ENCODE data around the gene ZNF335. TPM values are rescaled to one million over a fixed set of nuclear protein-coding genes. Genes with fewer than 3 reads are reported as not detected.

Gene ZNF335
- total and polyA plus RNA-seq, 2 of the 13 experiments (the other 11 are each of a cell fraction or from before 2014, with no cell fraction given) = 9.7 to 13.7 TPM

GRCh38 chr20:45968081-45968671 lies 3.8 kb downstream of the ZNF335 start (continued):
- TF ChIP-seq AHDC1 (CRISPR knock-in tag; IDR thresholded peaks at IDR 0.05; ENCODE audit: borderline replicate concordance) = no peak
- no peak for TF ChIP-seq NFE2L1 (CRISPR knock-in tag; IDR thresholded peaks at IDR 0.05; ENCODE audit: borderline replicate concordance)
- 0 out of 2 replicates have a peak, but pooled peaks have one; percentile 41 for TF ChIP-seq ZFYVE20 (CRISPR knock-in tag; IDR thresholded peaks at IDR 0.05; ENCODE audit: borderline replicate concordance, low read depth)
- peak; percentile 93 for TF ChIP-seq MAFF (IDR thresholded peaks at IDR 0.05; ENCODE audit: low read depth, low read length)
- no peak for TF ChIP-seq ZNF142 (CRISPR knock-in tag; IDR thresholded peaks at IDR 0.05)
- TF ChIP-seq ZFP91 (CRISPR knock-in tag; IDR thresholded peaks at IDR 0.05; ENCODE audit: borderline replicate concordance) = 0 out of 2 replicates have a peak, but pooled peaks have one; percentile 22
- TF ChIP-seq HNF1A (IDR thresholded peaks at IDR 0.05; ENCODE audit: low read depth) = no peak
- no peak for TF ChIP-seq HNF1A (CRISPR knock-in tag; IDR thresholded peaks at IDR 0.05; ENCODE audit: borderline replicate concordance)
- no peak for TF ChIP-seq GPN1 (CRISPR knock-in tag; IDR thresholded peaks at IDR 0.05; ENCODE audit: borderline replicate concordance)
- no peak for TF ChIP-seq ZNF225 (CRISPR knock-in tag; IDR thresholded peaks at IDR 0.05)
- no peak for TF ChIP-seq RELA (CRISPR knock-in tag; IDR thresholded peaks at IDR 0.05)

Data from HepG2 (cell line).